ENCODE measurements around the gene RHEB.

DNA sequence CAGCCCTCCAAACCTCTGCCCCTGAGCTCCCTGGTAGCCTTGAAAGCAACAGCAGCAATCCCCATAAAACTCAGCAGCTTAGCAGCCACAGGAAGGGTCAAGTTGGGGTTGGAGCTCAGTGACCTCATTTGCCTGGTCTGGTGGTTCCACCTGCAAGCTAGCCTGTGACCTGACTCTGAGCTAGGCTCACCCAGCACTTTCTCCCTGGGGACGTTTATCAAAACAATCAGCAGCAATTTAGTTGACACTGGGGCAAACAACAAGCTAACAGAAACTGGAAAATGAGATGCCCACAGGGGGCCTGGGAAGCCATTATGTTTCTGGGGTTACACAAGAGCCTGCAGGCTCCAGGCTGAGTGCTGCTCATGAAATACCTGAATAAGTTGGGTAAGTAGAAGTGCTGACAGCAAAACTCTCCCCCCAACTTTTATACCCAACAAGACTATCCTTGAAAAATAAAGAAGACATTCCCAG, 57.4 kb downstream of the RHEB start:
- TF ChIP-seq, protein P1, sequence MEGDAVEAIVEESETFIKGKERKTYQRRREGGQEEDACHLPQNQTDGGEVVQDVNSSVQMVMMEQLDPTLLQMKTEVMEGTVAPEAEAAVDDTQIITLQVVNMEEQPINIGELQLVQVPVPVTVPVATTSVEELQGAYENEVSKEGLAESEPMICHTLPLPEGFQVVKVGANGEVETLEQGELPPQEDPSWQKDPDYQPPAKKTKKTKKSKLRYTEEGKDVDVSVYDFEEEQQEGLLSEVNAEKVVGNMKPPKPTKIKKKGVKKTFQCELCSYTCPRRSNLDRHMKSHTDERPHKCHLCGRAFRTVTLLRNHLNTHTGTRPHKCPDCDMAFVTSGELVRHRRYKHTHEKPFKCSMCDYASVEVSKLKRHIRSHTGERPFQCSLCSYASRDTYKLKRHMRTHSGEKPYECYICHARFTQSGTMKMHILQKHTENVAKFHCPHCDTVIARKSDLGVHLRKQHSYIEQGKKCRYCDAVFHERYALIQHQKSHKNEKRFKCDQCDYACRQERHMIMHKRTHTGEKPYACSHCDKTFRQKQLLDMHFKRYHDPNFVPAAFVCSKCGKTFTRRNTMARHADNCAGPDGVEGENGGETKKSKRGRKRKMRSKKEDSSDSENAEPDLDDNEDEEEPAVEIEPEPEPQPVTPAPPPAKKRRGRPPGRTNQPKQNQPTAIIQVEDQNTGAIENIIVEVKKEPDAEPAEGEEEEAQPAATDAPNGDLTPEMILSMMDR (IDR thresholded peaks at IDR 0.05) = no peak
- TF ChIP-seq POLR2A (IDR thresholded peaks at IDR 0.05) = no peak
